HUES48 (cell line): ENCODE results near the gene MRPL54.
"Not testable (repeated sequence)": the region's sequence is repeated elsewhere in the genome, so short reads cannot be mapped to it uniquely, and the experiment has no call there.

ENCODE experiments used
- H3K27ac ChIP-seq: one replicate; pipeline ENCODE4 v1.7.0; 2013; ENCODE audit warnings: low read depth, low read length, inconsistent platforms
- H3K27me3 ChIP-seq: 2 replicates; pipeline ENCODE4 v1.6.1; 2013; ENCODE audit warnings: mild to moderate bottlenecking, low read length; ENCODE audit not compliant: control insufficient read depth, insufficient read depth
- H3K36me3 ChIP-seq: 2 replicates; pipeline ENCODE4 v1.6.1; 2013; ENCODE audit warnings: low read length; ENCODE audit not compliant: control insufficient read depth, insufficient read depth
- H3K4me1 ChIP-seq: 2 replicates; pipeline ENCODE4 v1.6.1; 2013; ENCODE audit warnings: mild to moderate bottlenecking, low read length; ENCODE audit not compliant: control insufficient read depth, insufficient read depth
- H3K4me3 ChIP-seq: 2 replicates; pipeline ENCODE4 v1.5.1; 2013; ENCODE audit warnings: mild to moderate bottlenecking, low read depth, low read length
- H3K9ac ChIP-seq: 2 replicates; pipeline ENCODE4 v1.6.1; 2013; ENCODE audit warnings: mild to moderate bottlenecking, low read depth, low read length, moderate library complexity
- H3K9me3 ChIP-seq: 2 replicates; pipeline ENCODE4 v1.6.1; 2013; ENCODE audit warnings: low read length; ENCODE audit not compliant: control insufficient read depth, insufficient read depth

Gene MRPL54

GRCh38 chr19:3745363-3746045 is 17.0 kb upstream of the MRPL54 start:
- Histone ChIP-seq H3K4me1 (no peaks in the 10 kb centered on the region), H3K4me3 (no peak overlapping the region), H3K9ac (no peak overlapping the region), H3K27ac (no peak overlapping the region), H3K27me3 (no peaks in the 10 kb centered on the region), H3K9me3 (no peaks in the 10 kb centered on the region), H3K36me3 (peaks cover 17% of the 10 kb centered on the region)

DNA sequence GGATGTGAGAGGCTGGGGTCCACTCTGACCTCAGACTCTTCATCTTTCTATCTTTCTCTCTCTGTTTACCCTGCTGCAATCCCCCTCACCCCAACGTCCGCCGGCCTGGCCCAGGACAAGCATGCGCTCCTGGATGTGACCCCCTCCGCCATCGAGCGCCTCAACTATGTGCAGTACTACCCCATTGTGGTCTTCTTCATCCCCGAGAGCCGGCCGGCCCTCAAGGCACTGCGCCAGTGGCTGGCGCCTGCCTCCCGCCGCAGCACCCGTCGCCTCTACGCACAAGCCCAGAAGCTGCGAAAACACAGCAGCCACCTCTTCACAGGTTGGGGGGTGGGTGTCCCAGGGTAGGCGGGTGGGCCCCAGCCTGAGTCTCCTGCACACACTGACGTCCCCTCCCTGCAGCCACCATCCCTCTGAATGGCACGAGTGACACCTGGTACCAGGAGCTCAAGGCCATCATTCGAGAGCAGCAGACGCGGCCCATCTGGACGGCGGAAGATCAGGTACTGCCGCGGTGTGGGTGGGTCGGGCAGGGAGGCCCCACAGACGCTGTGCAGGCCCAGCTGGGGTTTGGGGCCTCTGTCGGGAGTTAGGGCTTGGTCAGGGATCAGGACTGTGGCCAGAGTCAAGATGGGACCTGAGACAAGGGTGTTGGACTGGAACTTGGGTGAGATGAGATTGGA is 16.0 kb upstream of the MRPL54 start:
- Histone ChIP-seq H3K9me3 (no peaks in the 10 kb centered on the region), H3K36me3 (peaks cover 23% of the 10 kb centered on the region), H3K4me1 (no peaks in the 10 kb centered on the region), H3K27ac (no peak overlapping the region), H3K4me3 (no peak overlapping the region), H3K9ac (no peak overlapping the region), H3K27me3 (no peaks in the 10 kb centered on the region)

- no peaks in the 10 kb centered on the region for H3K4me1 ChIP-seq
- no peak overlapping the region for H3K4me3 ChIP-seq
- no peak overlapping the region for H3K27ac ChIP-seq
Observed at GRCh38 chr19:3748965-3749364, 13.5 kb upstream of the MRPL54 start.

GRCh38 chr19:3750211-3750610 is 12.3 kb upstream of the MRPL54 start:
- Histone ChIP-seq H3K27me3 (no peaks in the 10 kb centered on the region), H3K4me1 (no peaks in the 10 kb centered on the region), H3K9ac (no peak overlapping the region), H3K9me3 (no peaks in the 10 kb centered on the region), H3K27ac (no peak overlapping the region), H3K36me3 (peaks cover 28% of the 10 kb centered on the region), H3K4me3 (no peak overlapping the region)

More at GRCh38 chr19:3748965-3749364, 13.5 kb upstream of the MRPL54 start:
- H3K9ac ChIP-seq: no peak overlapping the region
- no peaks in the 10 kb centered on the region for H3K27me3 ChIP-seq
- no peaks in the 10 kb centered on the region for H3K9me3 ChIP-seq
- H3K36me3 ChIP-seq: peaks cover 28% of the 10 kb centered on the region

- H3K27me3 ChIP-seq: no peaks in the 10 kb centered on the region
- no peaks in the 10 kb centered on the region for H3K9me3 ChIP-seq
- H3K4me1 ChIP-seq: no peaks in the 10 kb centered on the region
- no peak overlapping the region for H3K9ac ChIP-seq
- H3K4me3 ChIP-seq: no peak overlapping the region
- no peak overlapping the region for H3K27ac ChIP-seq
- peaks cover 28% of the 10 kb centered on the region for H3K36me3 ChIP-seq
Observed at GRCh38 chr19:3751236-3751635, 11.2 kb upstream of the MRPL54 start.

DNA sequence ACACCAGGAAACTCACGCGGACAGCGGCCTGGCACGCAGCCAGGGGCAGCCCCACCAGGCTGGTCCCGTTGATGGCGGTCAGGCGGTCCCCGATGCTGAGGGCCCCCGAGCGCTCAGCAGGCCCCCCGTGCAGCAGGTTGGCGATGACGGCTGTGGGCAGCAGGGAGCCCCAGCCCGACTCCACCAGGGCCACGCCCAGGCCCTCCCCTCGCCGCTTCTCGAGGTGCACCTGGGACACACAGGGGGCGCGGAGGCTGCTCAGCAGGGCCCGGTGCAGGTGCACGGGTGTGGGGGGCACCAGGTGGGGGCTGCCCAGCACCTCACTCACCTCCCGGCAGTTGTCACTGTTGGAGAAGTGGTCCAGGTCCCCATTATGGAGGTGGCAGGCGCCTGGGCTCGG is 10.0 kb upstream of the MRPL54 start:
- Histone ChIP-seq H3K4me1 (no peaks in the 10 kb centered on the region), H3K36me3 (peaks cover 32% of the 10 kb centered on the region), H3K27me3 (no peaks in the 10 kb centered on the region), H3K9me3 (no peaks in the 10 kb centered on the region), H3K4me3 (no peak overlapping the region), H3K9ac (no peak overlapping the region), H3K27ac (no peak overlapping the region)

GRCh38 chr19:3753631-3754410 is 8.7 kb upstream of the MRPL54 start:
- Histone ChIP-seq H3K27ac (no peak overlapping the region), H3K36me3 (peaks cover 39% of the 10 kb centered on the region), H3K4me1 (no peaks in the 10 kb centered on the region), H3K4me3 (no peak overlapping the region), H3K27me3 (no peaks in the 10 kb centered on the region), H3K9me3 (no peaks in the 10 kb centered on the region), H3K9ac (no peak overlapping the region)

GRCh38 chr19:3757705-3758104 is 4.8 kb upstream of the MRPL54 start:
- peaks cover 22% of the 10 kb centered on the region; the same call in 1 of the 2 replicates for H3K36me3 ChIP-seq
- not testable (repeated sequence) for H3K4me3 ChIP-seq, H3K27me3 ChIP-seq, H3K9ac ChIP-seq, H3K4me1 ChIP-seq, H3K9me3 ChIP-seq, H3K27ac ChIP-seq

GRCh38 chr19:3758297-3758696 is 4.2 kb upstream of the MRPL54 start:
- H3K27ac ChIP-seq, H3K27me3 ChIP-seq, H3K9me3 ChIP-seq, H3K9ac ChIP-seq, H3K4me1 ChIP-seq, H3K4me3 ChIP-seq: not testable (repeated sequence)
- peaks cover 22% of the 10 kb centered on the region; the same call in 1 of the 2 replicates for H3K36me3 ChIP-seq

- H3K36me3 ChIP-seq: peaks cover 22% of the 10 kb centered on the region; the same call in 1 of the 2 replicates
- no peak overlapping the region for H3K9ac ChIP-seq
- no peak overlapping the region for H3K27ac ChIP-seq
- no peak overlapping the region for H3K4me3 ChIP-seq
- no peaks in the 10 kb centered on the region for H3K4me1 ChIP-seq
- H3K27me3 ChIP-seq: no peaks in the 10 kb centered on the region
- H3K9me3 ChIP-seq: no peaks in the 10 kb centered on the region
Observed at GRCh38 chr19:3759482-3760254, 2.8 kb upstream of the MRPL54 start.
